CD4-positive, alpha-beta T cell treated with Interleukin-6 for 4 hours (primary cell): ENCODE data around the gene MDFIC2.
"Not testable (repeated sequence)": the region's sequence is repeated elsewhere in the genome, so short reads cannot be mapped to it uniquely, and the experiment has no call there.

Source experiments
- DNase-seq: peaks from one replicate; pipeline ENCODE4 v3.0.0-alpha.2; 2020; ENCODE audit warnings: mixed read lengths

MDFIC2 gene

GRCh38 chr3:70312336-70312735, at the start of gene MDFIC2:
Gene MDFIC2 (minus strand): TSS chr3:70312638. CDS start chr3:70311973, 665 bp downstream.
- DNase-seq: no peak

GRCh38 chr3:70360979-70361760, 48.7 kb upstream of the MDFIC2 start:
- DNase-seq: no peak

DNA sequence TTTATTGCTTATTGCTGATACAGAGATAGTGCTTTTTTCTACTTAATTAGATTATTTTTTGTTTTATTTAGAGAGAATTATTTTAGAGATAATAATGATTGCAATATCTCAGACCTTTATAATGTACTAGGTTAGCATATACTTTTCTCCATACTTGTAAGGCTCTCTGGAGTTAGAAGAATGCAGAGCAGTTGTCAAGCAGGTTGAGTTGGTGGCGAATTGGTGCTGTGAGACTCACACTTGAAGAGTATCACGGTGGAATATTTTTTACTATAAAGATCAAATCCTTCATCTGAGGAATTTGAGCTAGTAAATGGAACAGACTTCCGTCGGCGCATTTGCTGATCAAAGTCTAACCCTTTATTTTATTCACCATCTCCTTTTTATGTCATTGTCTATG, 47.3 kb upstream of the MDFIC2 start:
- DNase-seq: no peak

GRCh38 chr3:70358978-70359580, 46.6 kb upstream of the MDFIC2 start:
- DNase-seq: no peak

DNA sequence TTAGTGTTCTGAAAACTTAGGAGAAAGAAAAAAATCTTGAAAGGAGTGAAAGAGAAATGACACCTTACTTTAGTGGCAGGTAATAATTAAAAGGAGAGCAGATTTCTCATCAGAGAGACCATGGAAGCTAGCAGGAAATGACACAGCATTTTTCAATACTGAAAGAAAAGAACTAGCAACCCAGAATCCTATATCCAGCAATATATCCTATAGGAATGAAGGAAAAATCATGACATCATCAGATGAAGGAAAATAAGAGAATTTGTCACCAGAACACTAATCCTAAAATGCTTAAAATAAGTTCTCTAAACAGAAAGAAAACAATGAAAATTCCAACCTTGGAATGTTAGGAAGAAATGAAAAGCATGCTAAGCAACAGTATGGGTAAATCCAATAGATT, 39.8 kb upstream of the MDFIC2 start:
- no peak for DNase-seq

DNA sequence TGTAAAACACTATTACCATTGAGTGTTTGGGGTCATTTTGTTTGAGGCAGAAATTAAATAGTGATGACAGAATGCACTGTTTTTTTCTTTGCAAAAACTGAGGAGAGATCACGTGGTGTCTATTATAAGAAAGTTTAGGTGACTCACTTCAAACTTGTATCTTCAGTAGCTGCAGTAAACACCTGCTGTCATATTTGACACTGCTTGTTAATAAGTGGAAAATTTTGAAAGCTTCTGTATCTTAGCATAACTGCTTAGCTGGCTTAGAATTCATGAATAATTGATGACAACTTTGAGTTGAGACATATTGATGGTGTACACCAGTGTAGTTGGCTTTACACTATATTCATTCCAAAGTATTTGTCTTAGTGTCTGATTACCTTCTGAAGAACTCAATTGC, 29.7 kb upstream of the MDFIC2 start:
- DNase-seq: no peak

GRCh38 chr3:70336885-70337284, 24.4 kb upstream of the MDFIC2 start:
- DNase-seq: not testable (repeated sequence)

DNA sequence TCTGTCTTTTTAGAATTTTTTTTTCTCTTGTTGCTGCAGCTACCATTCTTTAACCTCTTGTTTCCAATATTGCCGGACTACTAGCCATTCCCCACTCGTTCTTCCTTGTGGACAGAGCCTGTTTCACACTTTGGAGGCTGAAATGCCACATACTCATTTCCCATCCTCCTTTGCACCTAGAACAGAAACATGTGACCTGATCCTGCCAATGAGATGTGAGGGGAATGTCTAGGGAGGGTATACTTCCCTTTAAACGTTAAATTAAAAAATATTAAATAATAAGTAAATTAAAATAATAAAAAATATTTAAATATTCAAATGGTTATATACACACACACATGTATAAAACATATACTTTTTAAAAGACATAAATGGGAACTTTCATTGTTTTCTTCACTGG, 20.6 kb upstream of the MDFIC2 start:
- DNase-seq: no peak

GRCh38 chr3:70315021-70315420, 2.6 kb upstream of the MDFIC2 start:
- no peak for DNase-seq

DNA sequence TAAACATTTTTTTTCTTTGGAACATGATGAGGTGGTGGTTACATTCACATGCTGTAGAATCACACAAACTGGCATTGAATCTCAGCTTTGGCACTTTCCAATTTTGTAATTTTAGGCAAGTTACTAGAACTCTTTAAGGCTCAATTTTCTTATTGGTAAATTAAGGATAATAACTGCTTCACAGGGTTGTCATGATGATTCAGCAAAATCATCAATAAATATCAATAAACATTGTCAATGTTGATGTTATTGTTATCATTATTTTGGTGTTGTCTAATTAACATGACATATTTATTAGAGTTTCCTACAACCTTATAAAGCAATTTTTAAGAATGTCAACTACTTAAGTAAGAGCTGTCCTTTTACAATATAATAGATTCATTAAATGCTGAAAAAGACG, 1.6 kb downstream of the MDFIC2 start:
- no peak for DNase-seq

- no peak for DNase-seq
These were observed 2.8 kb downstream of the MDFIC2 start for GRCh38 chr3:70309591-70309990.

- DNase-seq: no peak
These were observed 3.7 kb downstream of the MDFIC2 start for GRCh38 chr3:70308760-70309159.

- DNase-seq: no peak
These were observed 5.7 kb downstream of the MDFIC2 start for GRCh38 chr3:70306736-70307135.

DNA sequence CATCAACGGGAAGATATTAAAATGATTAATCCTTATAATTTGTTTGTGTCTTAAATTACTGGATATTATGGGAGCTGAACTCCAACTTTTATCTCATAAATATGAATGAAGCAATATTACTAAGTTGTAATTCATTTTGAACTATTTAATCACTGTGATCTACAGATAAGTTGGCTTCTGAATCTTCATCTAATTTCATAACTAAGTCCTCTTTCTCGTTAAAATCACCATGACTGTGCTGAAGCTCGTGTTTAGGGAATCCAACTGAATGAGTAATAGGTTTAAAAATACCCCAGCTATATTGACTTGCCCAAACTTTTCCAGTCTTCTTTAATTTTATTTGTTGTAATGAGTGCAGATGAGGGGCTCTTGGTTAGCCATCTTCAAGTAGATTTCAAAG, 14.1 kb downstream of the MDFIC2 start:
- DNase-seq: no peak

DNA sequence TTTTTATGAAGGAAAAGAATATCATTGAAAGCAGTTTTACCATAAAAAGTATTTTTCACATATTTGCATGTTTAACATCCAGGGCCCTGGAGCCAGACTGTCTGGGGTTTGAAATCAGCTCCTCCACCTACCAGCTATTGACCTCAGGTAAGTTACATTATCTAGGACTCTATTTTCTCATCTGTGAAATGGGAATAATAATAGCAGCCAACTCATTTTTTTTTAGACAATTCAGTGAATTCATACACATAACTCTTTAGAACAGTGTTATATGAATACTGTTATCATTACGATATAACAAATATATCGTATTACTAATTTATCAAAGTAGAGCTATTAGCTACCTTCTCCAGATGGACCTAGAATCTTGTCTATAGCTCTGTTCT, 21.3 kb downstream of the MDFIC2 start:
- no peak for DNase-seq

DNA sequence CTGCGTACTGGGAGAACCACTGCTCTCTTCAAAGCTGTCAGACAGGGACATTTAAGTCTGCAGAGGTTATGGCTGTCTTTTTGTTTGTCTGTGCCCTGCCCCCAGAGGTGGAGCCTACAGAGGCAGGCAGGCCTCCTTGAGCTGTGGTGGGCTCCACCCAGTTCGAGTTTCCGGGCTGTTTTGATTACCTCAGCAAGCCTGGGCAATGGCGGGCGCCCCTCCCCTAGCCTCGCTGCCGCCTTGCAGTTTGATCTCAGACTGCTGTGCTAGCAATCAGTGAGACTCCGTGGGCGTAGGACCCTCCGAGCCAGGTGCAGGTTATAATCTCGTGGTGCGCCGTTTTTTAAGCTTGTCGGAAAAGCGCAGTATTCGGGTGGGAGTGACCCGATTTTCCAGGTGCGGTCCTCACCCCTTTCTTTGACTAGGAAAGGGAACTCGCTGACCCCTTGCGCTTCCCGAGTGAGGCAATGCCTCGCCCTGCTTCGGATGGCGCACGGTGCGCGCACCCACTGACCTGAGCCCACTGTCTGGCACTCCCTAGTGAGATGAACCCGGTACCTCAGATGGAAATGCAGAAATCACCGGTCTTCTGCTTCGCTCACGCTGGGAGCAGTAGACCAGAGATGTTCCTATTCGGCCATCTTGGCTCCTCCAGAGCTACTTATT, 21.9 kb downstream of the MDFIC2 start:
- DNase-seq: not testable (repeated sequence)

DNA sequence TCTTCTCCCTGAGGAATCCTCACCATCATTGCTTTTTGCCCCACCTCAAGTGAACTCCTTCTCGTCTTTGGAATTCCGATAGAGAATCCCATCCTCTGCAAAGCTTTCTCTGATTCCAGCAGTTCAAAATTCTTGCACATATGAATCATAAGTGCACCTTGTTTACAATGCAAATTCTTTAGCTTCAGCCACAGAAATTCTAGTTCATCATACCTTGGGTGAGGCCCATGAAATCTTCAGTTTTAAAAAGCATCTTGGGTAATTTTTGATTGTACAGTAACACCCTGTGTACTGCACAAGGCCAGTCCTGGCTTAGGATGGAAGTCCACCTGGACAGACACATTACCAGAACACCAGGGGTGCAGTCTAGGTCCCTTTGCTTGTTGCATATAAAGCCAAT, 30.8 kb downstream of the MDFIC2 start:
- no peak for DNase-seq

GRCh38 chr3:70277304-70277703, 35.1 kb downstream of the MDFIC2 start:
- DNase-seq: no peak

GRCh38 chr3:70276901-70277300, 35.5 kb downstream of the MDFIC2 start:
- no peak for DNase-seq

GRCh38 chr3:70273492-70273891, 38.9 kb downstream of the MDFIC2 start:
- no peak for DNase-seq

- no peak for DNase-seq
These were observed 39.6 kb downstream of the MDFIC2 start for GRCh38 chr3:70272798-70273197.

DNA sequence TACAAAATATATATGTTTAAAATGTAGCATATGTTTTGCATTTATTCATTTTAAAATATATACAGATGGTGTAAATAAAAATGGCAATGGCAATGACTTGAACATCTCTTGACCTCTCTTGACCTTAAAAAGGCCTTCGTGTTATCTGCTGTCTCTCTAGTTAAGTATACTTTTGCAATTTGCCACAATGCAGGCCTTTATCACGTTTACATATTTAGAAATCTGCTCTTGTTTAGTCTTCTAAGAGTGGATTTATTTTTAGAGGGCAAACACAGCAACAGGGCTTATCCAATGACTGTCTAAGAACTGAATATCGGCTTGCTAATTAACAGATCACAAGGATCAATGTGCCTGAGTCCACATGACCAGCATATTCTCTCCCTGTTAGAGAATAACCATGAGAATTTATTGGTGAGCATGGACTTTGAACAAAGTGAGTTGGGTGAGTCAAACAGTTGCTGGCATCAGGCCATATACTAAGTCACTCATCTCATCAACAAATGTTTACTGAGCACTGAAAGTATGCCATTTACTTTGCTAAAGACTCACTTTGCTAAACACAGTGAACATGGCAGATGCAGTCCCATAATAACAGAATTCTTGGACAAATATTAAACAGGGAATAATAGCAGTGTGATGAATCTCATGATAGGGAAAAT, 48.2 kb downstream of the MDFIC2 start:
- DNase-seq: no peak

DNA sequence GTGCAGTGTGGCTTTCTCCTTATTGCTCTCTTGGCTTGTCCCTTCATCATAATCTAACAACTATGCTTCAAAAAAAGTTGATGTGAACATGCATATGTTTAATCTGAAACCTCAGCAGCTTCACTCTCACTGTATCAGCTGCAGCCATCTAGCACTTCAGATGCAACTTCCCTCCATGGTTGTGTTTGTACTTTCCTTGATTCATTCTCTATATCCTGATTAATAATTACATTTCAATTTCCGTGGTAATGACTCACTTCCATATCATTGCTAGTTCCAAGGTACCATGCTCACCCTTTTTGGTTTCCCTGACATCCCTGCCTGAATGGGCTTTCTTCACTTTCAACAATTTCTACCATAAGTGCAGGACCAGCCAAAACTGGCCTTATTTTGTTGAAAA, 51.2 kb downstream of the MDFIC2 start:
- no peak for DNase-seq

GRCh38 chr3:70256566-70256965, 55.9 kb downstream of the MDFIC2 start:
- no peak for DNase-seq
